ENCODE data around the gene RPLP2. TPM values are rescaled to one million over a fixed set of nuclear protein-coding genes. Genes with fewer than 3 reads are reported as not detected.
A peak's percentile ranks its signal among the peaks of the same experiment; 100 is the strongest.

Gene RPLP2
- 2,673 TPM for total RNA-seq
- long read RNA-seq, transcript RPLP2-205 (2 exons, 646 nt): minor isoform, 7 of 208 reads
- long read RNA-seq, transcript RPLP2-201 (5 exons, 781 nt): major isoform, 165 of 208 reads
- long read RNA-seq, transcript RPLP2-207 (4 exons, 637 nt): minor isoform, 14 of 208 reads
- long read RNA-seq, partial matches to known transcripts: 4 of 208 reads
- long read RNA-seq, other reads (novel, unspliced or antisense): 14 of 208 reads

DNA sequence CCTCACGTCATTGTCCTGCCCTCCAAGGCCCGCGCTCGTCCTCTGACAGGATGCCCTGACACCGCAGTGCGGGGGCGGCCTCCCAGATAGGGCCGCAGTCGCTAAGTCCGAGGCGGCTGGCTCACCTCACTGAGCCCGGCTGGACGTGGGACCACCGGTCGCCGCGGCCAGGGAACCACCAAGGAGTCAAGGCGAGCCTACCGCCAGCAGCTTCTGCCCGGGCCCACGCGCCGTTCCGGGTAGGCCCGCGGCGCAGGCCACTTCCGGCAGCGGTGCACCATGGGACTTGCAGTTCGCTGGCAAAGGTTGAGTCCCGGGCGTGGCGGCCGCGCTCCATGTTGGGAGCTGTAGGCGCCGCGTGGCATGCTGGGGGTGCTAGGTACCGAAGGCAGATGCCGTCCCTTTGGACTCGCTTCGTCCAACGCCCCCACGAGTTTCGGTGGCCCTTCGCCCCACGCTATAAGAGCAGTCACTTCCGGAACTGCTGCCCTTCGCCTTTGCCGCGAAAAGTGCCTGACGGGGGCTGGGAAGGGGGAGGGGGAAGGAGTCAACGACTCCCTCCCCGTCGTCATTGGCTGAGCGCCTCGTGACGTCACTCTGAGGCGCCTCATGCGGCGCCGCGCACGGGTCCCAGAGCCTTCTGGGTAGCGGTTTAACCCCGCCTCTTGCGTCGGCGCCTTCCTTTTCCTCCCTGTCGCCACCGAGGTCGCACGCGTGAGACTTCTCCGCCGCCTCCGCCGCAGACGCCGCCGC lies at the start of gene RPLP2:
Gene RPLP2, plus strand, starts transcription at position 681 of the 753 bp plus-strand sequence. CDS start 268 bp downstream, outside the sequence.
- DNase-seq (ENCODE audit: low spot score): peak; percentile 99

DNA sequence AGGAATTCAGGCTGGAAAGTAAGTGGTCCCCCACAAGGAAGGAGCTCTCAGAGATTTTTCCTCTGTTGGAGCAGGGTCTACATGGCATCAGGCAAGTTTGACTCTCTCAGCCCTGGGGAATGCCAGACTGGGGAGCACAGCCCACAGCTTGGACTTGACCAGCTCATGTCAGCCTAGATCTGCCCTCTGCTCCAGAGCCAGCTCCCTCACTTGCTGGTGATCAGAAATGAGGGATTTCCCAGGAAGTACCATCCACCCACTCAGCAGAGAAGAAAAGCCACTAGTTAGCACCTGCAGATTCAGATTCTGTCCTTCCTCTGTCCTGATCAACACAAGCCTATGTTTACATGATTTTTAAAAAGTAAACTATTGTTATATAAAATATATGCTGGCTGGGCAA lies 49.5 kb upstream of the RPLP2 start:
- DNase-seq (ENCODE audit: low spot score): no peak

DNA sequence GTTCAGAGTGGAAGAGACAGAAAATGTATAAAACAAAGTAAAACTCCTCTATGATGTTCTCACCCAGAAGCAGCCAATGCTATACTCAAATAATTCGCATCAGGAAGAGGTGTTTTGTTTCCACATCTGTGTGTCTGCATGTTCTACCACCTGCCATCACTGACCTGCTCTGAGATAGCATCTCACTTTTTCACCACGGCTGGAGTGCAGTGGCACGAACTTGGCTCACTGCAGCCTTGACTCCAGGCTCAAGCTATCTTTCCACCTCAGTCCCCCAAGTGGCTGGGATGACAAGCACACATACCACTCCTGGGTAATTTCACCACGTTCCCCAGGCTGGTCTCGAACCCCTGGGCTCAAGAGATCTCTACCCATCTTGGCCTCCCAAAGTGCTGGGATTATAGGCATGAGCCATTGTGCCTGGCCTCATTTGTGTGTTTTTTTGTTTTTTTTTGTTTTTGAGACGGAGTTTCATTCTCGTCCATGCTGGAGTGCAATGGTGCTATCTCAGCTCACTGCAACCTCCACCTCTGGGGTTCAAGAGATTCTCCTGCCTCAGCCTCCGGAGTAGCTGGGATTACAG lies 48.1 kb upstream of the RPLP2 start:
- no peak for DNase-seq (ENCODE audit: low spot score)

- DNase-seq (ENCODE audit: low spot score): no peak
Measured at GRCh38 chr11:762421-763072, 47.2 kb upstream of the RPLP2 start.

- DNase-seq (ENCODE audit: low spot score): no peak
Measured at GRCh38 chr11:763073-763463, 46.7 kb upstream of the RPLP2 start.

GRCh38 chr11:763549-764321 lies 46.0 kb upstream of the RPLP2 start:
- DNase-seq (ENCODE audit: low spot score): no peak

- DNase-seq (ENCODE audit: low spot score): no peak
Measured at GRCh38 chr11:764322-765024, 45.3 kb upstream of the RPLP2 start.

DNA sequence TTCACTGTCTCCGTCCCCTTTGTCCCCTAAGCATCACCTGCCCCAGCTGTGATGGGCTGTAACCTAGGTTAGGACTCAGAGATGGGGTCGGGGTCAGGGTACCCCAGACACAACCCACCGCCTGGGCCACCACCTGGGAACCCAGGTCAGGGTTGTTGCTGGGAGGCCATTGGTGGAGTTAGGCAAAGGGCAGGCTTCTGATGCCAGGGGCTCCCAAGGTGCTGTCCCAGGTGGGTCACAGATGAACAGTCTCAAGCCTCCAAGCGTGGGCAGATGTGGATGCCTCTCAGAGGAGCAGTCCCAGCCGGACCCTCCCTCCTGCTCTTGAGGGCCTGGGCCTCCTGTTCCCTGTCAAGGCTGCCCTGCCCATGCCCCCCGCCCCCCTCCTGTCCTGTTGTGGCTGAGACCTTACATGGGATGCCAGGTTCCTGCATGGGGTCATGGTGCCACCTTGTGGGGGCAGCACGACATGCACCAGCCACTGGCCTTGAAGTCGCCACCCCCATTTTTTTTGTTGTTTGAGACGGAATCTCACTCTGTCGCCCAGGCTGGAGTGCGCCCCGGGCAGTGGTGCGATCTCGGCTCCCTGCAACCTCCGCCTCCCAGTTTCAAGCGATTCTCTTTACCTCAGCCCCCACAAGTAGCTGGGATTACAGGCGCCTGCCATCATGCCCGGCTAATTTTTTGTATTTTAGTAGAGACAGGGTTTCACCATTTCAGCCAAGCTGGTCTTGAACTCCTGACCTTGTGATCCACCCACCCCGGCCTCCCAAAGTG lies 44.6 kb upstream of the RPLP2 start:
- no peak for DNase-seq (ENCODE audit: low spot score)

GRCh38 chr11:765802-766091 lies 44.0 kb upstream of the RPLP2 start:
- no peak for DNase-seq (ENCODE audit: low spot score)

DNA sequence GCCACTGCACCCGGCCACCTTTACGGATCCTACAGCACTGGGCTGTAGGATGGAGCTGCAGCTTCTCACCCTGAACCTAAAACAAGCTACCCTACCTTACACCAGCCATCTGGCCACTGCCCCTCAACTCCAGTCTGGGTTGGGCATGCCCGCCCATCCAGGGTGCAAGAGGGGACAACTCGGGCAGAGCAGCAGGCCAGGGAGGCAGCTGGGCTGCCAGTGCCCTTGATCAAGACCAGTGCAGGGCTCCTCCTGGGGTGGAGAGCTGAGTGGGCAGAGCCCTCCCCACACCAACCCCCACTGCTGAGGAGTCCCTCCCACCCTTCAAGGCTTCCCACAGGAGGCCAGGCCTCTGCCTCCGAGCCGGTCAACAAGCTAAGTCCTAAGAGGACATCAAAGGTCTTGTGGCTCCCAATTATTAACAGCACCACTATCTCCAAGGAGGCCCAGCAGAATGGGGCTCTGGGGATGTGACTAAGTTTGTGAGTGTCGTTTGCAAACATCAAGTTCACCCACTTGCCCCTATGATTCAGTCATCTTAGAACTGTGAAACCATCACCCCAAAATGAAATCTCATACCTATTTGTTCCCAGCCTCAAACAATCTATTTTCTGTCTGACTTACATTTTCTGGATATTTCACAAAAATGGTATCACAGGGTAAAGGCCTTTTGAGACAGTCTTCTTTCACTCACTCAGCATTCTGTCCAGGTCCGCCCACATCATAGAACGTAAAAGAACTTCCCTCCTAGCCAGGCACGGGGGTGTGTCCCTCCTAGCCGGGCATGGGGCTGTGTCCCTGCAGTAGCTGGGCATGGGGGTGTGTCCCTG lies 43.4 kb upstream of the RPLP2 start:
- DNase-seq (ENCODE audit: low spot score): no peak

- DNase-seq (ENCODE audit: low spot score): no peak
Measured at GRCh38 chr11:766936-767210, 42.9 kb upstream of the RPLP2 start.

DNA sequence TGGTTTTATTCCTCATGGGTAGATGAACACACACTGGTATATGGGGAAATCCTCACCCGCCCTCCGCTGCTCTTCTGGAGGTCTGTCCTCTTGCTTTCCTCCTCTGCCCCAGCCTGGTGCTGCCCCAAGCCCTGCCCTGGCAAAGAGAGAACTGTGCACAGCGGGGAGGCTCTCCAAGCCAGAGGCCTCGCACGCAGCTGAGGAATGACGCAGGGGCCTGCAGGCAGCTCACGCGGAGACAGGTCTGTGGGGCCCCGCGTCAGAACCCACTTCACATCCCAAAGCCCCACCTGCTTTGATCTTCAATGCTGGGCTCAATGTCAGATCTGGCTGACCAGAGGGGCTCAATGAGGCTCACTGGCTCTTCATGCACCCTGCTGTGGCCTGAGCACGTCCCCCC lies 42.5 kb upstream of the RPLP2 start:
- no peak for DNase-seq (ENCODE audit: low spot score)

DNA sequence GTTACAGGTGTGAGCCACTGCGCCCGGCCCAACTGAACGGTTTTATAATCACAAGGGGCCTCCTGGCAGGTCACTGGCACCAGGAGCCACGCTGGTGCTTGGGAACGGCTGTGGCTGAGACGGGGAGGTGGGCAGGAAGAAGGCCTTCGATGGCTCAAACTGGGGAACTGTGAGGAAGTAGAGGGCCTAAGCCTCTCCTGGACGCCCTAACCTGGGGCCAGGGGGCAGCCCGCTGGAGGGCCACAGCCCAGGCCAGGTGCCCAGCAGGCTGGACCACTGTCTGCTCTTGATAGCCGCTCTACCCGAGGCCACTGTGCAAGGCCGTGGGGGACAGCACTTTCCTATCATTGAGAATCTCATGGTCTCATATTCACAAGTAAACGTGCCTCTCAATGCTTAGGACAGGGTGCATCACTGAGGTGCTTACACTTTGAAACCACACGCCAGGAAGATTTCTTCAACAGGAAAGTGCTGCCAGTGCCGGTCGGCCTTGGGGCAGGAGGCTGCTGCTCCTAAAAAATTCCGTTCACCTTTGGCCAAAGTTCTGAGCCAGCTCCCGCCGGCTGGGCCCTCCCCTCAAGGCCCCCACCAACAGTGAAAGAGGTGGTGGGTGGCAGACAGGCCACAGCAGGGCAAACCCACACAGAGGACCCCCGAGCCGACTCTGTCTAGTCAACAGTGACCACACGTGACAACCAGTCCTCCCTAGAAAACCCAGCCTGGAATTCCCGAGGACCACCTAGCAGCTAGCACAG lies 39.7 kb upstream of the RPLP2 start:
- DNase-seq (ENCODE audit: low spot score): no peak

GRCh38 chr11:770642-771616 lies 38.8 kb upstream of the RPLP2 start:
- no peak for DNase-seq (ENCODE audit: low spot score)

GRCh38 chr11:771617-772204 lies 38.1 kb upstream of the RPLP2 start:
- DNase-seq (ENCODE audit: low spot score): no peak

- no peak for DNase-seq (ENCODE audit: low spot score)
Measured at GRCh38 chr11:772429-773390, 37.1 kb upstream of the RPLP2 start.
